Esophagus muscularis mucosa (tissue), 4 donors: ENCODE measurements around the gene CCNYL1. TPM values are rescaled to one million over a fixed set of nuclear protein-coding genes. Genes with fewer than 3 reads are reported as not detected.

Source experiments
- DNase-seq: peaks from one replicate; pipeline ENCODE4 v3.0.0-alpha.2; 2017; ENCODE audit errors: extremely low spot score
- H3K27ac ChIP-seq, 4 donors: fragments of 200-600 bp; sonication (generic); replicated peaks in 1 of 4; 1 replicate in 3 of 4; 2 replicates in 1 of 4; pipeline ENCODE4 v1.5.1; 2016 to 2019; ENCODE audit warnings: mild to moderate bottlenecking in 1 of 4
- H3K27me3 ChIP-seq, 4 donors: fragments of 200-600 bp; sonication (generic); one replicate each; pipeline versions ENCODE4 v1.5.1 to v1.6.0; 2016 to 2019
- H3K36me3 ChIP-seq, 4 donors: fragments of 200-600 bp; sonication (generic); one replicate each; pipeline ENCODE4 v1.5.1; 2016 to 2019
- H3K4me1 ChIP-seq, 4 donors: fragments of 200-600 bp; sonication (generic); one replicate each; pipeline ENCODE4 v1.5.1; 2016 to 2019
- H3K4me3 ChIP-seq, 4 donors: fragments of 200-600 bp; sonication (generic); 1 replicate in 2 of 4; 2 replicates in 2 of 4; pipeline ENCODE4 v1.5.1; 2016 to 2019; ENCODE audit warnings: mild to moderate bottlenecking in 4 of 4, moderate library complexity in 1 of 4
- H3K9me3 ChIP-seq, 4 donors: fragments of 200-600 bp; sonication (generic); 1 replicate in 3 of 4; 2 replicates in 1 of 4; pipeline ENCODE4 v1.5.1; 2016 to 2019
- EP300 ChIP-seq: sonication (generic); formaldehyde crosslinking; IDR thresholded peaks from one replicate; pipeline ENCODE4 v1.6.1; 2017; ENCODE audit warnings: antibody characterized with exemption
- POLR2A ChIP-seq: fragments of 450-650 bp; IDR thresholded peaks from one replicate; pipeline ENCODE4 v1.6.1; 2017; ENCODE audit warnings: antibody characterized with exemption, moderate library complexity, mild to moderate bottlenecking, low read depth
- POLR2AphosphoS5 ChIP-seq, 2 donors: sonication (generic); formaldehyde crosslinking; IDR thresholded peaks; one replicate each; pipeline ENCODE4 v1.6.1; 2017; ENCODE audit warnings: antibody characterized with exemption in 2 of 2
- WGBS: methylation state at CpG from one replicate; pipeline ENCODE4 v1.1.5; 2018; 5-methylcytosine and 5-hydroxymethylcytosine counted together
- intact Hi-C: fragments of 100-400 bp; cut with DNase I; formaldehyde crosslinking; loops from one replicate; pipeline ENCODE4 v1.15.1; 2023
- total RNA-seq, 4 donors: library from RNA; depleted of rRNA; stranded (reverse); fragments of >200 nt; gene quantifications; one replicate each; pipeline versions ENCODE4 v1.1.0 to v1.2.1, GENCODE V29; 2016
- TF ChIP-seq, protein P1 (sequence below), 3 experiments: fragments of 200-600 bp in 2 of 3; fragments of 450-650 bp in 1 of 3; sonication (generic) in 2 of 3; IDR thresholded peaks; one replicate each; pipeline ENCODE4 v1.5.1; 2017 to 2019; ENCODE audit warnings: antibody characterized with exemption in 3 of 3, mild to moderate bottlenecking in 2 of 3, moderate library complexity in 1 of 3

CCNYL1 gene
- total RNA-seq, 4 donors from 2014 or later: 13.5 to 17.4 (median 16.2) TPM

- Histone ChIP-seq H3K27me3 (no peaks in the 10 kb centered on the region), H3K9me3 (no peaks in the 10 kb centered on the region), H3K36me3 (peaks cover 4 to 7% (median 6%) of the 10 kb centered on the region in 4 donors), H3K4me1 (peaks cover 21 to 29% (median 25%) of the 10 kb centered on the region in 4 donors), H3K4me3 (no peak overlapping the region), H3K27ac (peak overlapping the region in 2 of 4 donors; percentile 44 to 95)
- no peak for TF ChIP-seq POLR2A
- no peak for TF ChIP-seq POLR2AphosphoS5 (IDR thresholded peaks at IDR 0.05)
- no peak for DNase-seq
- intact Hi-C loops: no loop called here
- 80% methylated on average over 13 of the region's 13 CpGs for WGBS
Measured at GRCh38 chr2:207772081-207772843, 60.8 kb downstream of the CCNYL1 start.

DNA sequence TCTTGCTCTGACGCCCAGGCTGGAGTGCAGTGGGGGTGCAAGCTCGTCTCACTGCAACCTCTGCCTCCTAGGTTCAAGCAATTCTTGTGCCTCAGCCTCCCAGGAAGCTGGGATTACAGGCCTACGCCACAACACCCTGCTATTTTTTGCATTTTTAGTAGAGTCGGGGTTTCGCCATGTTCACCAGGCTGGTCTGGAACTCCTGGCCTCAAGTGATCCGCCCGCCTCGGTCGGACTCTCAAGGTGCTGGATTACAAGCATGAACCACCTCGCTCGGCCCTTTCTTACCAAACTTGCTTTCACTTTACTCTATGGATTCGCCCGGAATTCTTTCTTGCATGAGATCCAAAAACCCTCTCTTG, 61.4 kb downstream of the CCNYL1 start:
- no peak for TF ChIP-seq EP300
- TF ChIP-seq POLR2AphosphoS5 (IDR thresholded peaks at IDR 0.05): no peak
- TF ChIP-seq POLR2A: no peak
- TF ChIP-seq, protein P1, sequence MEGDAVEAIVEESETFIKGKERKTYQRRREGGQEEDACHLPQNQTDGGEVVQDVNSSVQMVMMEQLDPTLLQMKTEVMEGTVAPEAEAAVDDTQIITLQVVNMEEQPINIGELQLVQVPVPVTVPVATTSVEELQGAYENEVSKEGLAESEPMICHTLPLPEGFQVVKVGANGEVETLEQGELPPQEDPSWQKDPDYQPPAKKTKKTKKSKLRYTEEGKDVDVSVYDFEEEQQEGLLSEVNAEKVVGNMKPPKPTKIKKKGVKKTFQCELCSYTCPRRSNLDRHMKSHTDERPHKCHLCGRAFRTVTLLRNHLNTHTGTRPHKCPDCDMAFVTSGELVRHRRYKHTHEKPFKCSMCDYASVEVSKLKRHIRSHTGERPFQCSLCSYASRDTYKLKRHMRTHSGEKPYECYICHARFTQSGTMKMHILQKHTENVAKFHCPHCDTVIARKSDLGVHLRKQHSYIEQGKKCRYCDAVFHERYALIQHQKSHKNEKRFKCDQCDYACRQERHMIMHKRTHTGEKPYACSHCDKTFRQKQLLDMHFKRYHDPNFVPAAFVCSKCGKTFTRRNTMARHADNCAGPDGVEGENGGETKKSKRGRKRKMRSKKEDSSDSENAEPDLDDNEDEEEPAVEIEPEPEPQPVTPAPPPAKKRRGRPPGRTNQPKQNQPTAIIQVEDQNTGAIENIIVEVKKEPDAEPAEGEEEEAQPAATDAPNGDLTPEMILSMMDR (IDR thresholded peaks at IDR 0.05): no peak
- intact Hi-C loops: no loop called here
- no peak for DNase-seq
- Histone ChIP-seq H3K9me3 (no peaks in the 10 kb centered on the region), H3K36me3 (peaks cover 0 to 2% (median under 1%) of the 10 kb centered on the region in 4 donors), H3K27ac (no peak overlapping the region), H3K4me1 (peaks cover 15 to 24% (median 19%) of the 10 kb centered on the region in 4 donors), H3K27me3 (no peaks in the 10 kb centered on the region), H3K4me3 (no peak overlapping the region)
- 90% methylated on average over 13 of the region's 13 CpGs for WGBS

DNA sequence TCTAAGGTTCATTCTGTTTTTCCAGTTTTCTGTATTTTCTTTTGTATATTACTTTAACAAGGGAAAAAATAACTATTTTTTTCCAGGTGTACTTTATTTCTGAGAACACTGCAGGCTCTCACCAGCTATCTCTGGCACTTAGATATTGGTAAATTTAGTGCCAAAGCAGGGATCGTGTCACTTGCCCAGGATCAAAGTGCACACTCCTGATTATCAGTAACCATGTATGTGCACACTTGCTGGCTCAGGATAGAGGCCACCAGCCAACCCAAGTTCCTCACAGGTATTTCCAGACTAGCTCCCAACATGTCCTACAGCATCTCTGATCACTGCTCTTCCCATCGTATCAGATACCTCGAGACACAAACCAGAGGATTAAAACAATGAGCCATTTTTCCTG, 64.0 kb downstream of the CCNYL1 start:
- H3K27me3 ChIP-seq: no peaks in the 10 kb centered on the region
- WGBS: 85% methylated on average over 3 of the region's 3 CpGs
- intact Hi-C loops: no loop called here
- TF ChIP-seq, protein P1 (IDR thresholded peaks at IDR 0.05): no peak
- TF ChIP-seq EP300: no peak
- no peak for TF ChIP-seq POLR2A
- no peak for TF ChIP-seq POLR2AphosphoS5 (IDR thresholded peaks at IDR 0.05)
- H3K36me3 ChIP-seq: no peaks in the 10 kb centered on the region
- H3K9me3 ChIP-seq: no peaks in the 10 kb centered on the region
- H3K4me3 ChIP-seq: no peak overlapping the region
- peaks cover 4 to 9% (median 6%) of the 10 kb centered on the region in 4 donors for H3K4me1 ChIP-seq
- H3K27ac ChIP-seq: no peak overlapping the region
- no peak for DNase-seq

GRCh38 chr2:207777124-207777523, 65.7 kb downstream of the CCNYL1 start:
- intact Hi-C loops: no loop called here
- 95% methylated on average over 3 of the region's 6 CpGs for WGBS
- Histone ChIP-seq H3K27me3 (no peaks in the 10 kb centered on the region), H3K9me3 (no peaks in the 10 kb centered on the region), H3K36me3 (no peaks in the 10 kb centered on the region), H3K4me1 (no peaks in the 10 kb centered on the region), H3K27ac (no peak overlapping the region), H3K4me3 (no peak overlapping the region)
- TF ChIP-seq POLR2AphosphoS5 (IDR thresholded peaks at IDR 0.05) (no peak), POLR2A (no peak), EP300 (no peak)
- TF ChIP-seq, protein P1 (IDR thresholded peaks at IDR 0.05): no peak
- DNase-seq: no peak

DNA sequence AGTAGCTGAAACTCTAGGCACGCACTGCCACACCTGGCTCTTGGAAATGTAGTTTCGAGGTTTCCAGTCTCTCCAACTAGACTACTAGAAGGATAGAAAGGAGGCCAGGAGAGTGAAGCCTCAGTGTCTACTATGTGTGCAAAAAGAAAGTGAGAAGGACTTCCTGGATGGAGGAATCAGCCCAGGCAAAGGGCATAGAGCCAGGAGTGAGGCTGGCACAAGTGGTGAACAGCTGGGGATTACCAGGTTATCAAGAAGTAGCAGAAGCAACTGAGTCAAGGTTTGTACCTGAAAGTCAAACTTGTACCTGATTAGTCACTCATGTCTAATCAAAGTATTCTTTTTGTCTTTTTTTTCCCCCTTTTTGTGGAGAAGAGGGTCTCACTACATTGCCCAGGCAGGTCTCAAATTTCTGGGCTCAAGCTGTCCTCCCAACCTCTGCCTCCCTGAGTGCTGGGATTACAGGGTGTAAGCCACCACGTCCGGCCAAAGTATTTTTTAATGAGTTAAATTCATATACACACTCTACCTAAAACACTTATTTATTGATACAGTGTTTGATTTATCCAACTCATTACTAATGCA, 67.0 kb downstream of the CCNYL1 start:
- DNase-seq: no peak
- Histone ChIP-seq H3K4me1 (no peaks in the 10 kb centered on the region), H3K27me3 (no peaks in the 10 kb centered on the region), H3K27ac (no peak overlapping the region), H3K9me3 (no peaks in the 10 kb centered on the region), H3K36me3 (no peaks in the 10 kb centered on the region), H3K4me3 (no peak overlapping the region)
- intact Hi-C loops: no loop called here
- TF ChIP-seq POLR2AphosphoS5 (IDR thresholded peaks at IDR 0.05): no peak
- TF ChIP-seq POLR2A: no peak
- TF ChIP-seq EP300: no peak
- TF ChIP-seq, protein P1 (IDR thresholded peaks at IDR 0.05): no peak
- WGBS: 96% methylated on average over 4 of the region's 4 CpGs
